ENCODE measurements around the gene YY1AP1.
"Not testable (repeated sequence)": the region's sequence is repeated elsewhere in the genome, so short reads cannot be mapped to it uniquely, and the experiment has no call there.

YY1AP1 gene

GRCh38 chr1:155688324-155689080 is at the start of gene YY1AP1:
Gene YY1AP1 (minus strand): TSS chr1:155688774. CDS start chr1:155680436, 8,338 bp downstream.
- DNase-seq, result peak; percentile 85

- peak; percentile 17 for DNase-seq
Measured at GRCh38 chr1:155729031-155729898, 40.7 kb upstream of the YY1AP1 start.

GRCh38 chr1:155725142-155725541 is 36.6 kb upstream of the YY1AP1 start:
- no peak for DNase-seq

GRCh38 chr1:155719703-155720102 is 31.1 kb upstream of the YY1AP1 start:
- no peak for DNase-seq

- not testable (repeated sequence) for DNase-seq
Measured at GRCh38 chr1:155718524-155719115, 30.0 kb upstream of the YY1AP1 start.

GRCh38 chr1:155717041-155717440 is 28.5 kb upstream of the YY1AP1 start:
- no peak for DNase-seq

GRCh38 chr1:155715777-155716176 is 27.2 kb upstream of the YY1AP1 start:
- DNase-seq, result no peak

GRCh38 chr1:155715056-155715455 is 26.5 kb upstream of the YY1AP1 start:
- not testable (repeated sequence) for DNase-seq

- DNase-seq, result no peak
Measured at GRCh38 chr1:155713075-155713474, 24.5 kb upstream of the YY1AP1 start.

GRCh38 chr1:155712636-155713035 is 24.1 kb upstream of the YY1AP1 start:
- not testable (repeated sequence) for DNase-seq

- not testable (repeated sequence) for DNase-seq
Measured at GRCh38 chr1:155711457-155711856, 22.9 kb upstream of the YY1AP1 start.

GRCh38 chr1:155709391-155709790 is 20.8 kb upstream of the YY1AP1 start:
- no peak for DNase-seq

- DNase-seq, result no peak
Measured at GRCh38 chr1:155706139-155706538, 17.6 kb upstream of the YY1AP1 start.

GRCh38 chr1:155704414-155704813 is 15.8 kb upstream of the YY1AP1 start:
- DNase-seq, result not testable (repeated sequence)

GRCh38 chr1:155703216-155703615 is 14.6 kb upstream of the YY1AP1 start:
- no peak for DNase-seq

GRCh38 chr1:155701675-155702074 is 13.1 kb upstream of the YY1AP1 start:
- not testable (repeated sequence) for DNase-seq

GRCh38 chr1:155699062-155699461 is 10.5 kb upstream of the YY1AP1 start:
- not testable (repeated sequence) for DNase-seq

GRCh38 chr1:155698382-155699038 is 9.9 kb upstream of the YY1AP1 start:
- no peak for DNase-seq

GRCh38 chr1:155697616-155698015 is 9.0 kb upstream of the YY1AP1 start:
- DNase-seq, result not testable (repeated sequence)

- no peak for DNase-seq
Measured at GRCh38 chr1:155697046-155697445, 8.5 kb upstream of the YY1AP1 start.

GRCh38 chr1:155696524-155696923 is 8.0 kb upstream of the YY1AP1 start:
- no peak for DNase-seq

GRCh38 chr1:155695608-155696007 is 7.0 kb upstream of the YY1AP1 start:
- no peak for DNase-seq

GRCh38 chr1:155695072-155695471 is 6.5 kb upstream of the YY1AP1 start:
- DNase-seq, result no peak

All from NCI-H1436 (cell line).